ENCODE data around the gene MFAP5. TPM values are rescaled to one million over a fixed set of nuclear protein-coding genes. Genes with fewer than 3 reads are reported as not detected.

Gene MFAP5
- total RNA-seq, 1 experiment from 2014 or later = not detected

GRCh38 chr12:8606890-8607289 is 55.7 kb downstream of the MFAP5 start:
- H3K27ac ChIP-seq (ENCODE audit: low read depth, low read length) = no peak overlapping the region
- no peak overlapping the region for H3K4me3 ChIP-seq (replicated peaks in 1 of 2; ENCODE audit: low read depth in 1 of 2, low read length in 2 of 2)
- no peaks in the 10 kb centered on the region for H3K27me3 ChIP-seq (ENCODE audit: insufficient read depth, low read length)
- BruUV-seq (replicated peaks) = no TSS peak
- DNase-seq (ENCODE audit: low read depth, low spot score) (no peak), ATAC-seq (no peak)
- H3K79me2 ChIP-seq (ENCODE audit: insufficient read depth, low read length) = no peaks in the 10 kb centered on the region
- POLR2A ChIA-PET = no interaction called here
- CTCF ChIA-PET = no interaction called here
- no peak overlapping the region for H2AFZ ChIP-seq (ENCODE audit: low read depth, low read length, poor library complexity, severe bottlenecking)
- no peaks in the 10 kb centered on the region for H3K9me3 ChIP-seq (ENCODE audit: control insufficient read depth in 1 of 2, insufficient read depth in 1 of 2, low read depth in 1 of 2, low read length in 2 of 2)
- intact Hi-C loops (cut with micrococcal nuclease) = no loop called here
- no peaks in the 10 kb centered on the region for H3K9me2 ChIP-seq (ENCODE audit: insufficient read depth)
- H3K4me2 ChIP-seq (ENCODE audit: low read length) = no peak overlapping the region
- H3K9ac ChIP-seq (ENCODE audit: low read length) = no peak overlapping the region
- RAD21 ChIA-PET (ENCODE audit: low non-redundant PET in 1 of 2, low total read pairs in 2 of 2, uncharacterized antibody in 2 of 2, unreplicated experiment in 2 of 2) = no interaction called here
- no peaks in the 10 kb centered on the region for H3K36me3 ChIP-seq (ENCODE audit: control insufficient read depth in 1 of 2, insufficient read depth in 2 of 2, low read length in 2 of 2)
- no peaks in the 10 kb centered on the region for H3K4me1 ChIP-seq (ENCODE audit: control insufficient read depth in 1 of 2, insufficient read depth in 2 of 2, low read length in 2 of 2)
- H4K20me1 ChIP-seq (ENCODE audit: insufficient read depth) = no peaks in the 10 kb centered on the region
- TF ChIP-seq ELF1 (IDR thresholded peaks at IDR 0.05; ENCODE audit: borderline replicate concordance, low read depth) (no peak), SP1 (IDR thresholded peaks at IDR 0.05; ENCODE audit: low read depth) (no peak), ZFX (IDR thresholded peaks at IDR 0.05) (no peak), EZH2phosphoT487 (IDR thresholded peaks at IDR 0.05; ENCODE audit: borderline replicate concordance) (no peak), POLR2A (IDR thresholded peaks at IDR 0.05; ENCODE audit: borderline replicate concordance, extremely low read depth, insufficient read depth, insufficient read length) (no peak), REST (IDR thresholded peaks at IDR 0.05; ENCODE audit: low read depth) (no peak), JUND (IDR thresholded peaks at IDR 0.05) (no peak), TCF7L2 (IDR thresholded peaks at IDR 0.05; ENCODE audit: borderline replicate concordance, extremely low read depth, insufficient read depth, insufficient read length) (no peak), YY1 (IDR thresholded peaks at IDR 0.05; ENCODE audit: extremely low read depth, insufficient replicate concordance, low read depth, low read length) (no peak), CBX3 (IDR thresholded peaks at IDR 0.05; ENCODE audit: low read depth) (no peak), CEBPB (IDR thresholded peaks at IDR 0.05; ENCODE audit: low read depth) (no peak), ZBTB33 (IDR thresholded peaks at IDR 0.05; ENCODE audit: extremely low read depth, insufficient replicate concordance, low read length) (no peak), EGR1 (IDR thresholded peaks at IDR 0.05; ENCODE audit: low read depth) (no peak), ZNF274 (IDR thresholded peaks at IDR 0.05; ENCODE audit: low read depth, low read length) (no peak), ATF3 (IDR thresholded peaks at IDR 0.05) (no peak), CTCF (IDR thresholded peaks at IDR 0.05 in 2 of 3, conservative IDR thresholded peaks at IDR 0.05 in 1 of 3; ENCODE audit: borderline replicate concordance in 1 of 3, insufficient read depth in 1 of 3, low read depth in 2 of 3, low read length in 2 of 3) (no peak), FOSL1 (IDR thresholded peaks at IDR 0.05; ENCODE audit: low read depth) (no peak), SIN3A (IDR thresholded peaks at IDR 0.05; ENCODE audit: low read depth) (no peak)
